Ureter (tissue), 1 donor: Measurements from ENCODE around the gene GDPD5. TPM values are rescaled to one million over a fixed set of nuclear protein-coding genes. Genes with fewer than 3 reads are reported as not detected.

Source experiments
- DNase-seq: peaks from one replicate; pipeline ENCODE4 v3.0.0-alpha.2; 2020; ENCODE audit warnings: low spot score
- total RNA-seq: library from RNA; stranded (reverse); gene quantifications from one replicate; pipeline ENCODE4 v1.2.4, GENCODE V29; 2023
- donor health status: DM: yes; HTN: yes; CAD: no.

The GDPD5 gene
- total RNA-seq, 1 donor from 2014 or later = 14.9 TPM

DNA sequence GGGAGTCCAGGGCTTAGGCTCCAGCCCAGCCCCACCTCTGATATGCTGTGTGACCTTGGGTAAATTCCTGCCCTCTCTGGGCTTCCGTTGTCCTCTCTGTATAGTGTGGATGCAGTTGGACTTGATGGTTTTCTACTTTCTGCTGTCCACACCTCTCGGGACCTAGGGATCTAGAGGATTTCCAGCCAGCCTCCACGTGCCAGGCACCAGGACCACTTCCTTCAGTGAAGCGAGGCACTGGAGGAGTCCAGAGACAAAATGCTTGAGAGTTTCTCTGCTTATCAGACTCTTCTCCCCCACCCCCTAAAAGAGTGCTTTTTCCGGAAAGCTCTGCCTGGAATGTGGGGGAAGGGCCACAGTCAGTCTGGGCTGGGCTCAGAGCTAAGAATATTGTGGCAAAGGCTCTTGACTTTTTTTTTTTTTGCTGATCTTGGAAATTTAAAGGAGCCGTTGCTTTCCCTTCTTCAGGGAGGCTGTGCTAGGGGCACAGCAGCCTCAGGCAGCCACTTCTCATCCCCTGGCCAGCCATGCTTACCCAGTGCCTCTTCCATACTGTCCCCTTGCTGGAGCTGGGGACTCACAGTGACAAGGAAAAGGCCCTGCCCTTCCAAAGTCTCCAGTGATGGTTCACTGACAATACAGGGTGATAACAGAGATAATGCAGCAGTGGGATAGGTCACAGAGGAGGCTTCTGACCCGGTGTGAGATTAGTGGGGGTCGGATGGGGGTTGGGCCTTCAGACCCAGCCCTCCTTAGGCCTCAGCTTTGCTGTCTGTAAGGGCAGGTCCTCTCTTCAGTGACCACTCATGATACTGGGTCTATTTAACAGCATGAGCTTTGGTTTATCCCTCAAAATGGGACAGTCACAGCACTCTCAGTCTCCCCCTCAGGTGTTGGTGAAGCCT is 33.5 kb upstream of the GDPD5 start:
- DNase-seq = peak; percentile 78

GRCh38 chr11:75557666-75558494 is 32.1 kb upstream of the GDPD5 start:
- DNase-seq = peak; percentile 76

DNA sequence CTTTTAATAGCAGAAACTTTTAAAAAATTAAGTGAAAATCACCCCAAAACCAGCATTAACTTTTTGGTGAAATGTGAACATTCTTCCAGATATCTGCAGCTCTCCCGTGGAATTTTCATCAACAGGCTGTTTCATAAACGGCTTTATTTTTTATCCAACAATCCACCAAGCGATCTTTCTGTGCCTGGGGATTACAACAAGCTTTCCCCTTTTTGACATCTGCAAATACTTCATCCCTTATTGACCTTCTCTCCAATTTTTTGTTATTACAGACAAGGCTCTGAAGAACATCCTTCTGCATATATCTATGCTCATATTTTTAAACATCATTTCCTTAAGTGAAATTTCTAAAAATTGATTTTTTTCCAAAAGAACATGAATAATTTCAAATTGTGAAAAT is 30.5 kb upstream of the GDPD5 start:
- no peak for DNase-seq

DNA sequence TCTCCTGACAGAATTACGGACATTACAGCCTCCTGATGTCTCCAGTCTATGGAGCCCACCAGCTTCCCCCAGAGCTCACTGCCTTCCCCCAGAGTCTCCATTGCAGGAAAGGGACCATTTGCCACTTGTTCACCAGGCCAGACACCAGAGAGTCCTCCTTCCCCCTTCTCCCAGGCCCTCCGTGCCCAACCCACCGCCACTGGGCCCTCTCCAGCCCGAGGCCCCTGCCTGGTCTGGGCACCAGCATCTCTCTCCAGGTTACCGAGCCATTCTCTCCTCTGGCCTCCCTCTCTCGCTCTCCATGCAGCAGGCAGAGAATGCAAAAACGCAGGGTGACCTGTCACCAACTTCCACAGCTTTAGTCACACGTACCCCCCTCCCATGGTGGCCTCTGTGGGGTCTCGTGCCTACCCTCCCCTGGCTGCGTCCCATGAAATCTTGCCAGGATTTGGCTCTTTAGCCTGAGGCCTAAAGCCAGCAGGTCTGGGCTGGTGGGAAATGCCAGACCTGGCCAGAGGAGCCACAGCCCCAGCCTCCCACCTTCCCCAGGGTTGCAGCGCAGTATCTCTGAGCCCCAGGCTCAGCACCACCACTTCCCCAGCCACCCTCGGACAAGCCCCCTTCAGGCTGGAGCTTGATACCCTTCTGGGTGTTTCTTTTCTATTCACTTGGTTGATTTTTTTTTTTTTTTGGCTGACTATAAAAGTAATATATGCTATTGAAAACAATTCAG is 29.5 kb upstream of the GDPD5 start:
- no peak for DNase-seq

DNA sequence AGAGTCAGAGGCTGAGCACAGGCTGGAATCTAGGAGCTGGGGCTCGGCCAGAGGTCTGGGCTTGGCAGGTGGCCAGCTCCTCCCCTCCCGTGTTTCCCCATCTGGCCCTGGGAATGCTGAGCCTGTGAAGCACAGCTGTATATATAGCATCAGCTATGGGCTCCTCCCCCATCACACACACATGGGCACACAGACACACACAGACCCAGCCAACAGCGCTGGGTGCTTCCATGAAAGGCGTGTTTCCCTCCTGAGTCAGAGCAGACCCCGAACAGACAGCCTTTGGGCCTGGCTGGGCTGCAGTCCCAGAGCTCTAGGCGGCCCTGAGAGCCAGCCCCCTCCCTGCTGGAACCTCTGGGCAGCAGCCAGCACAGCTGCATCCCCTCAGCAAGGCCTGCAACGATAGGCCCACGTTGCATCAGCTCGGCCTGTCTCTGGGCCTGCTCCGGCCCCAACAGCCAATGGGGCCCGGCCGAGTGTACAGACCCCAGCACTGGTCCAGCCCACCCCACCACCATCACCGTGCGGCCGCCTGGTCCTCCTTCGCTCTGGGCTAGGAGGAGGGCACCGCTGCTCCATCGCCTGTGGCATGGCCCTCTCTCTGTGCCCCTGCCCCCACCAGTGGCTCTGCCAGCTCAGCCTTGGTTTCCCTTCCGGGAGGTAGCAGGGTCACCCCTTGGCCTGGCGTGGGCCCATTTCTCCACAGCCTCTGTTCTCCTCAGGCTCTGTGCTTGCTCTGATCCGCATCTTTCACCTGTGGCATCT is 28.7 kb upstream of the GDPD5 start:
- DNase-seq = peak; percentile 91

- no peak for DNase-seq
Observed at GRCh38 chr11:75553889-75554257, 28.1 kb upstream of the GDPD5 start.

- DNase-seq = no peak
Observed at GRCh38 chr11:75553182-75553581, 27.4 kb upstream of the GDPD5 start.

DNA sequence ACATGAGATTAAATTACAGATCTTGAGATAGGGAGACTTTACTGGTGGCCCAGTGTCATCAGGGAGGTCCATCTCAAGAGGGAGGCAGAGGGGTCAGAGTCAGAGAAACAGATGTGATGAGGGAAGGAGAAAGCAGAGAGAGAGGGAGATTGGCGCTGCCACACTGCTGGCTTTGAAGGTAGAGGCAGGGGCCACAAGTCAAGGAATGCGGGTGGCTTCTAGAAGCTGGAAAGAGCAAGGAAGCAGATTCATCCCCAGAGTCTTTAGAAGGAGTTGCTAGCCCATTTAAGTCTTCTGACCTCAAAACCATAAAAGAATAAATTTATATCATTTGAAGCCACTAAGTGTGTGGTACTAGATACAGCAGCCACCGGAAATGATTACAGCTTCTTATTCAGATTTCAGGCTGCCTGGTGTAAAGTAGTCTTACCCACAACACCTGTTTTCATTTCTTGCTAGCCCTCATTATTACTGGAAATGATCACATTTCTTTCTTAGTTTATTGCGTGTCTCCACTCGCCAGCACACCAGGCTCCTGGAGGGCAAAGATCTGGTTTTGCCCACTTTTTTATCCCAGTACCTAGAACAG is 23.7 kb upstream of the GDPD5 start:
- no peak for DNase-seq

DNA sequence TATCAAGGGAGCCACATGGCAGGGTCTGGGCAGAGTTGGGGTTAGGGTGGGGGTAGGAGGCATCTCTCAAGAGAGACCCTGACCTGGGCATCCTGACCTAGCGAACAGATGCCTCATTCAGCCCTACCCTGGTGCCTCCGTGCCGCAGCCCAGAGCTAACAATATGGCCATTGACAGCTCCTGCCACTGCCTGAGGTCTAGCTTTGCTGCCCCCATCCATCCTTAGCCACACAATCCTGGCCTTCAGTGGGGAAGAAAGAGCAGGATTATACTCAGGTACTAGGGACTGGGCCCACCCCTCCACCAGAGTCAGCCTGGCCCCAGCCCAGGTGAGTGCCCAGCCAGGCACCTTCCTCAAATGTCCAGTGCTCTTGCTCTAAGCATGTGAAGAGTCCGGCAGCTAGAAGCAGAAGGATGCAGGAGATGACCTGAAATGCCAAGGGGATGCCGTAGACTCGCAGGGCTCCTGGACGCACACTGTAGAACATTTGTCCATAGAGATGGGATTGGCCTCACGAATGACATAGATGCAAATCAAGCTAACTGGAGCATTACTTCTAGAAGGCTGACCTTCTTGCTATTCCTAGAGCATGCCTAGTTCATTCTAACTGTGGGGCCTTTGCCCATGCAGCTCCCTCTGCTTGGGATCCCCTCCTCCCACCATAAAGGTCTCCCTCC is 23.0 kb upstream of the GDPD5 start:
- no peak for DNase-seq

GRCh38 chr11:75547617-75548058 is 21.9 kb upstream of the GDPD5 start:
- no peak for DNase-seq

GRCh38 chr11:75547177-75547576 is 21.4 kb upstream of the GDPD5 start:
- no peak for DNase-seq

GRCh38 chr11:75543806-75544205 is 18.1 kb upstream of the GDPD5 start:
- no peak for DNase-seq

GRCh38 chr11:75542088-75542438 is 16.3 kb upstream of the GDPD5 start:
- no peak for DNase-seq

DNA sequence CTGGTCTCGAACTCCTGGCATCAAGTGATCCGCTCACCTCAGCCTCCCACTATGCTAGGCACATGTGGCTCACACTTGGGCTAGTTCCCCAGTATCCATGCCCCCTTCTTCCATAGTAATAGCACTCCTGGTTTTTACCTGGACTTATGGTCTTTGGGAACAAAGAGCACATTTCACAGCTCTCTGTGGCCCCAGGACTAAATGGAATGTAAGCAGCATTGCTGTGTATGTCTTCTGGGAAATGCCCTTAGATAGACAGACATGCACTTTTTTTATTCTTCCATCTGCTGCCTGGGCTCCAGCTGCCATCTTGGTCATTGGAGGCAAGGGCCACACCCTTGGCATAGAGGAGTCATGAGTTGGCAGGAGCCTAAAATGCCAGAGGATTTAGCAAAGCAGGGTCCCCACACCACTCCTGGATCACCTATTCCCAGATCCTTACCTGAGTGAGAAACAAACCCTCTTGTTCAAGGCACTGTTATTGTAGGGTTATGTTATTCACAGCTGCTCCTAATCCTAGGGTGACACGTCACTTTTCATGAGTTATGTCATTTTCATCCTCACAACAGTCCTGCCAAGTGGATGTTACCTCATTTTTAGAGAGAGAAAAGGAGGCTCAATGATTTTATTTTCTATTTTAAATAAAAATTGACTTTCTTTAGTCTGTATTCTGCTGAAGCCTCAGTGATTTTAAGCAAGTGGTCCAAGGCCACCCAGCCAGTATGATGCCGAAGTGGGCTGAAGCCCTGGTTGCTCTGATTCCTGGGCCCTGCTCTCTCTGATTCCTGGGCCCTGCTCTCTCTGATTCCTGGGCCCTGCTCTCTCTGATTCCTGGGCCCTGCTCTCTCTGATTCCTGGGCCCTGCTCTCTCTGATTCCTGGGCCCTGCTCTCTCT is 15.7 kb upstream of the GDPD5 start:
- no peak for DNase-seq

DNA sequence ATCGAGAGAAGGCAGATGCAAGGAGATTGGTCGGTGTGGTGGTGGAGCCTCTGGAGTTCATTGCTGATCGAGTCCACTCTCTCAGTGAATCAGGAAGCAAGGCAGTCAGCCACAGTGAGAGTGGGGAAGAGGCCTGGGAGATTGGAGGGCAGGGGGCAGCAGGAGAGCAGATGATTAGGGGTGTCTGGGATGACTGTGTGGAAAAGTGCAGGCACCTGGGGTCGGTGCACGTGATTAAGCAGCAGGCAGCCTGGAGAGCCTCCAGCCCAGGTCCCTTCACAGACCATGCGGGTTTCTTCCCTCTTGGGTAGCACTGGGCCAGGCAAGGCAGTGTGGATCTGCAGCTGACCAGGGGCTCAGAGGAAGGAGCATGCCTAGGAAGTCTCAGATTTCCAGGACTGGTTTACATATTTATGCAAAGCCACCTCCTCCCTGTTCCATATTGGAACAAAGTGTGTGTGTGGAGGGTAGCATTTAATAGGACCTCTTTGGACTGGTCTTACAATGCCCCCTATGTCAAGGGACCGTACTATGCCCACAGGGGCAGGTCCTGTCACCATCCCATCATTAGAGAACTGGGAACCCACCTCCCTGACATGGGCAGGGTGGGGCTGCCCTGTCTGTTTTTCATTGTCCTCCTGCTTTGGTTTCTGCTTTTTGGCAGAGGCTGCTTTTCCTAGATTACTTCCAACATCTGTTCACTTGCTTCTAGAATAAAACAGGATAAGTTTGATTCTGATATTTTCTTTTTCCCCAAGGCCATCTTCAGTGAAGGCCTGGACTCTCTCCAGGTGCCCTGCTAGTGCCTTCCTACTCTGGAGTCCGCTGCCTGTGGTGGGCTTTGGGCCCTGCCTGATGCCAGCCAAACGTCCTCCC is 14.0 kb upstream of the GDPD5 start:
- no peak for DNase-seq

DNA sequence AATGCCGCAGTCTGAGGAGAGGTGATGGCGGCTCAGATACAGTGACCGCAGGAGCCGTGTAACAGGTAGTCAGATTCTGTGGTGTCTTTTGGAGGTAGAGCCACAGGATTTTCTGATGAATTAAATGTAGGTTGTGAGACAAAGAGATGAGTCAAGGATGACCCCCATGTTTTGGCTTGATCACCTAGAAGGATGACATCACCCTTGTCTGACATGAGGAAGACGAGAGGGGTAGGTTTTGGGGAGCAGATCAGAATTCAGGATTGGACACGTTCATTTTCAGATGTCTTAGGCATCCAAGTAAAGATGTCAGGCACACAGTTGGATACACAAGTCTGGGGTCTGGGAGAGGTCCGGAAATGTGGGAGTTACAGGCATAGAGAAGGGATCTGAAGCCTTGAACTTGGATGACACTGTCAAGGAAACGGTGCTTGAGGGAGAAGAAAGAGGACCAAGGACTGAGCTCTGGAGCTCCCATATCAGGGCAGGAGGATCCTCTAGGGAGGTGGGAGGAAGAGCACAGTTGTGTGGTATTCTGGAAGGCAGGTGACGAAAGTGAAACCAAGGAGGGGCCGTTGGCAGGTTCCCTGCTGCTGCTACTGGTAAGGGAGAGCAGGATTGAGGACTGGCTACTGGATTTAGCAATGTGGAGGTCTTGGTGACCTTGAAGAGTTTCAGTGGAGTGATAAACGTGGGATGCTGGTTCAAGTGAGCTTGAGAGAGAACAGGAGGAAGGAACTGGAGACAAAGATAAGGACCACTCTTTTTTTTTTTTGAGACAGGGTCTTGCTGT is 12.6 kb upstream of the GDPD5 start:
- no peak for DNase-seq

DNA sequence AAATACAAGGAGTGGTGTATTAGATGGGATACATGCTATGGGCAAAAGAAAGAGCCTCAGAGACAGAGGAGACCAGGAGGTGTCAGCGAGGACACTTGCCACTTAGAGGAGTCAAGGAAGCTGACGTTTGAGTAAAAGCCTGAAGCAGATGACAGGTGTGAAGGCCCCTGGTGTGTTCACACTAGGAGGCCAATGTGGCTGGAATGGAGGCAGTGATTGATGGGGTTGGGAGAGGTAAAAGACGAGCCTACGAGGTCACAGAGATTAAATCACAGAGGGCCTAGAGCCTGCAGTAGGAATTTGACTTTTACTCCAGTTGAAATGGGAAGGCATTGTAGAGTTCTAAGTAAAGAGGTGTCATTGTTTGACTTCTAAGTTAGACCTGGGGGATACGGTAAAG is 12.0 kb upstream of the GDPD5 start:
- no peak for DNase-seq
